GM19025 (cell line): Measurements from ENCODE around the gene NDUFV1.
"Not testable (repeated sequence)": the region's sequence is repeated elsewhere in the genome, so short reads cannot be mapped to it uniquely, and the experiment has no call there.

Experiments
- ATAC-seq: cut with Tn5 transposase; IDR thresholded peaks from one replicate; pipeline ENCODE4 v1.9.1; 2021; ENCODE audit warnings: mild to moderate bottlenecking, low read depth, moderate library complexity; ENCODE audit not compliant: unreplicated experiment

NDUFV1 gene

GRCh38 chr11:67636962-67637361 is 30.2 kb downstream of the NDUFV1 start:
- no peak for ATAC-seq

- not testable (repeated sequence) for ATAC-seq
Measured at GRCh38 chr11:67637441-67637840, 30.7 kb downstream of the NDUFV1 start.

- no peak for ATAC-seq
Measured at GRCh38 chr11:67638535-67639437, 32.0 kb downstream of the NDUFV1 start.

- no peak for ATAC-seq
Measured at GRCh38 chr11:67639438-67639859, 32.7 kb downstream of the NDUFV1 start, which contains the start of gene TBX10. Gene TBX10 (minus strand): TSS chr11:67639763. CDS start chr11:67639472, 291 bp downstream.

GRCh38 chr11:67640021-67640757 is 33.5 kb downstream of the NDUFV1 start:
- ATAC-seq = no peak

- ATAC-seq = no peak
Measured at GRCh38 chr11:67640758-67641337, 34.1 kb downstream of the NDUFV1 start.

GRCh38 chr11:67641338-67642172 is 34.8 kb downstream of the NDUFV1 start:
- no peak for ATAC-seq

- no peak for ATAC-seq
Measured at GRCh38 chr11:67642173-67643120, 35.7 kb downstream of the NDUFV1 start.

- ATAC-seq = no peak
Measured at GRCh38 chr11:67644042-67644441, 37.3 kb downstream of the NDUFV1 start.

- no peak for ATAC-seq
Measured at GRCh38 chr11:67644472-67645418, 38.0 kb downstream of the NDUFV1 start.

- ATAC-seq = no peak
Measured at GRCh38 chr11:67645521-67646461, 39.1 kb downstream of the NDUFV1 start.

GRCh38 chr11:67646535-67647336 is 40.0 kb downstream of the NDUFV1 start:
- ATAC-seq = no peak

- no peak for ATAC-seq
Measured at GRCh38 chr11:67647471-67647870, 40.7 kb downstream of the NDUFV1 start.

- ATAC-seq = peak; percentile 68
Measured at GRCh38 chr11:67648140-67648795, 41.5 kb downstream of the NDUFV1 start.

GRCh38 chr11:67648796-67649613 is 42.3 kb downstream of the NDUFV1 start:
- no peak for ATAC-seq
